ENCODE data around the gene LITAF.
"Not testable (repeated sequence)": the region's sequence is repeated elsewhere in the genome, so short reads cannot be mapped to it uniquely, and the experiment has no call there.

Gene LITAF

GRCh38 chr16:11513366-11513765 lies 73.4 kb downstream of the LITAF start:
- not testable (repeated sequence) for DNase-seq

DNA sequence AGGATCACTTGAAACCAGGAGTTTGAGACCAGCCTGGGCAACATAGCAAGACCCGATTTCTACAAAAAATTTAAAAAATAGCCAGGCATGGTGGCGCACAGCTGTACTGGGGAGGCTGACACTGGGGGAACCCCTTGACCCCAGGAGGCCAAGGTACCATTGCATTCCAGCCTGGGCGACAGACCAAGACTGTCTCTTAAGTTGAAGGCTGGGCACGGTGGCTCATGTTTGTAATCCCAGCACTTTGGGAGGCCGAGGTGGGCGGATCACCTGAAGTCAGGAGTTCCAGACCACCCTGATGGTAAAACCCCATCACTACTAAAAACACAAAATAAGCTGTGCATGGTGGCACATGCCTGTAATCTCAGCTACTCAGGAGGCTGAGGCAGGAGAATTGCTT lies 74.9 kb downstream of the LITAF start:
- DNase-seq = no peak

DNA sequence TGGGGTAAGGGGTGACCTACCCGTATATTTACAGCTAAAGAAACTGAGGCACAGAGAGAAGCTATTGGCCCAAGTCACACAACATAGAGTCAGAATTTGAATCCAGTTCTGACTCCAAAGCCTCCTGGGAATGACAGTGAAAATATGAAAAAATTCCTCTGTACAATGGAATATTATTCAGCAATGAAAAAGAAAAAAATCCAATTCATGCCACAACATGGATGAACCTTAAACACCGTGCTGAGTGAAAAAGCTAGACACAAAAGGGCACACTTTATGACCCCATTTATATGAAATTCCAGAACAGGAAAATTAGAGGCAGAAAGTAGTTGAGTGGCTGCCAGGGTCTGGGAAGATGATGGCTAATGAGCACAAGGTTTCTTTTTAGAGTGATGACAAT lies 75.4 kb downstream of the LITAF start:
- no peak for DNase-seq

DNA sequence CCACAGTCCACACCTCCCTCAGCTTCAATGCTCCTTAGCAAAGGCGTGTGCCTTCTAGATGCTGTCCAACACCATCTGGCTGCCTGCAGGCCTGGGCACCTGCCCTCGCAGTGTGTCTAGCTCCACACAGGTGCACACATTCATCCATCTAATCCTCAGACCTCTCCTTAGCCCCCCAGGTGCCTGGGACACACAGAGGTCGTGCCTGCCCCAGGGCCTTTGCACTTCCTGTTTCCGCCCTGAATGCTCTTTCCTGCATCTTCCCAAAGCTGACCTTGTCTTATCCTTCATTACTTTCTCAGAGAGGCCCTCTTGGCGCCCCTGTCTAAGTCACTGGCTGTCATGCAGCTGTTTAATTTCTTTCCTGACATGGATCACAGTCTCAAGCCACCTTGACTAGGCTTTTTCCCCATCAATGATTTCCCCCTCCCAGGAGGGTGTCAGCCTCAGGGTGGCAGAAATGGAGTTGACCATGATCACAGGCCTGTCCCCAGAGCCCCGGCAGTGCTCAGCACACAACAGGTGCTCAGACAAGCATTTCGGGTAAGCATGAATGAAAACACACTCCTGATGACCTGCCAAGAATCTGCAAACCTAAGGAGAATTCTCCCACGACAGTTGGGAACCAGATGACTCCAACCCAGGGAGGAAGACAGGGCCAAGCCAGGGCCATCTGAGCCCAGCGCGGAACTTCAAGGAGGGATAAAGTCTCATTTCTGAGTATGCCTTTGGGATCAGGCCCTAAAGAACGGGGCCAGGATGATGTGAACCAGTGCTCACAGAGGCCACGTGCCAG lies 76.3 kb downstream of the LITAF start:
- no peak for DNase-seq

DNA sequence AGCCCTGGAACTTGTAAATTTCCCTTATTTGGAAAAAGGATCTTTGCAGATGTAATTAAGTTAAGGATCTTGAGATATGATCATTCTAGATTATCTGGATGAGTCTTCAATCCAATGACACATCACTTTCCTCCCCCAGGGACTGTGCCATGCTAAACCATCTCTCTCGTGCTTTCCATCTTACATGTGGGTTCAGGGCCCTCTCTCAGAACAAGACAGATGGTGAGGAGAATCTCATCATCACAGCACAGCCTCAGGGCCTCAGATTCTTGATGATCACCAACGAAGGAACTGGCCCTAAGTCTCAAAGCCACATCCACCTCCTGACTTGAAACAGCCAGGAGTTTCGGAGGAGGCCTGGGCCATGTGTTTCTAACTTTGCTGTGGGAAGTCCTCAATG lies 78.7 kb downstream of the LITAF start:
- no peak for DNase-seq

GRCh38 chr16:11507350-11507749 lies 79.4 kb downstream of the LITAF start:
- DNase-seq = no peak

DNA sequence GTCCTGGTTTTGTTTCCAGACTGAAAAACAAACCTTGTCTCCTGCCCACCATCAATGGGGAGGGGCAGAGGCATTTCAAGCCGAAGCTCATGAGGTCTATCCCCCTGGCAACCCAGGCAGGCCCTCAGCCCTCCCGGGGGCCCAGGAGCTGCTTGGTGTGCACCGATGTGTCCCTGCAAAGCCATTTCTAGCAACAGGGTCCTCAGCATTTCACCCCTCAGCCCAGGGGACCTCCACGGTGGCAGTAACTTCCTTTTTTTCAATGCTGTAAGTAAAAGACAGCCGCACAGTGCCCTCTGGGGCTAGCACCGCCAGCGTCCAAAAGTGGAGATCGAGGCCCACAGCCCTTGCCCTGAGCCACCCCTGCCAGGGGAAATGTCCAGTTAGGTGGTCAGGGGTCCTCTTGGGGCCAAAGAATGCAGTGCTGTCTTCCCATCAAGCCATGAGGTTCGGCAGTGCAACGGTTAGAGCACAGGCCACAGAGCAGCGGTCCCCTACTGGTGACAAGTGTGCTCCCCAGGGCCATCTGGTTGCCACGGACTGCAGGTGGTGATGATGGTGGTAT lies 79.9 kb downstream of the LITAF start:
- DNase-seq = no peak

DNA sequence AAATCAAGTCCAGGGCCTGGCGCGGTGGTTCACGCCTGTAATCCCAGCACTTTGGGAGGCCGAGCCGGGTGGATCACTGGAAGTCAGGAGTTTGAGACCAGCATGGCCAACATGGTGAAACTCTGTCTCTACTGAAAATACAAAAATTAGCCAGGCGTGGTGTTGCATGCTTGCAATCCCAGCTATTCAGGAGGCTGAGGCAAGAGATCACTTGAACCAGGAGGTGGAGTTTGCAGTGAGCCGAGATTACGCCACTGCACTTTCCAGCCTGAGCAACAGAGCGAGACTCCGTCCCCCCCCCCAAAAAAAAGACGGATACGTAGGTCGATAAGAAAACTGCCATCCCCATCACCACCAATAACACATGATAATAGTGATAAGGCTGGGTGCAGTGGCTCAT lies 82.5 kb downstream of the LITAF start:
- not testable (repeated sequence) for DNase-seq

DNA sequence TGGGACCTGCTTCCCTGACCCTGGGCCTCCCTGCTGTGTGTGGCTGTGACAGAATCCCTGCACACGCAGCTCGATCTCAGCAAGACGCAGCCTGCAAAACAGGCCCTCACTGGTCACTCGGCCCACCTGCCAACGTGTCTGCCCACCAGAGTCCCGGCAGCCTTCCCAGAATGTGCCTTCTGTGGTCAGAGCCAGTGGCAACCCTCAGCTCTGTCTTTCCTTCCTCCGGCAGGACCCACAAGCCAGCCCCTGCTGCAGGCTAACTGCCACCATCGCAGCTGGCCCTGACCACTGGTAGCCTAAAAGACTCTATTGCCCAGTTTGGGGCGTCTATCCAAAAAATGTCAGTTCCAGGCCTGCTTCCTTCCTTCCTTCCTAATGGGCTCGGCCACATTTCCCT lies 83.2 kb downstream of the LITAF start:
- no peak for DNase-seq

DNA sequence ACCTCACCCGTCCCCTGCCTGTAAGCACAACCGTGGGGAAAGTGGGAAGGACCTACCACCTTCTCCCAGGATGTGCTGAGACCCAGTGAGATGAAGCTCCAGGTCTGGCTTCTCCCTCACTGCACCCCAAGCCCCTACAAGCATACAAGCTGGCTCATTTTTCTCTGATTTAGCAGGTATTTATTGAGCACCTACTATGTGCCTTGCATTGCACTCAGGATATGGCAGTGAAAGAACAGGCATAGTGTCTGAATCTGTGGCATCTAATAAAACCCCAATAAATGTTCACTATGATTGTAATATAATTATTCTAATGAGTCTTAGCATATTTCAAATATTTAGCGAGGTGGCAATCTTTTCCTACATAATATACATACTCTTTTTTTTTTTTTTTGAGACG lies 84.5 kb downstream of the LITAF start:
- no peak for DNase-seq

GRCh38 chr16:11501632-11502031 lies 85.1 kb downstream of the LITAF start:
- DNase-seq = no peak

- no peak for DNase-seq
These were observed 85.9 kb downstream of the LITAF start for GRCh38 chr16:11500700-11501346.

- no peak for DNase-seq
These were observed 87.2 kb downstream of the LITAF start for GRCh38 chr16:11499295-11500089.

DNA sequence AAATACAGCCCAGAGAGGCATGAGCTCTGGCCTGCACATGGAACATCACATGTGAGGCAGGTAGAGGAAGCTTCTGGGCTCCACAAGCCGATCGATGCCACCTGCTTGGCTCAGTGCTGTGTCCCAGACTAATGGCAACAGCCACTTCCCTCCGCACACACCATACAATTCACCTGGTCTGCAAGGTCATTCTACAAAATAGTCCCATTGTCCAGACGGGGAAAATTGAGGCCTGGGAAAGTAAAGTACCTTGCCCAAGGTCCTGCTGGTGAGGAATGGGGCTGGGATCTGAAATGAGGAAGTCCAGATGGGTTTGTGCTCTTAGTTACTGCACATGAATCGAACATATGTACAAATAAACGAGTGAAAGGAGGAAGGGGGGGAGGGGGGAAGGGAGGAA lies 88.0 kb downstream of the LITAF start:
- DNase-seq = no peak

GRCh38 chr16:11497851-11498289 lies 88.8 kb downstream of the LITAF start:
- DNase-seq = no peak
